Measurements from ENCODE around the gene SLC12A6.

DNA sequence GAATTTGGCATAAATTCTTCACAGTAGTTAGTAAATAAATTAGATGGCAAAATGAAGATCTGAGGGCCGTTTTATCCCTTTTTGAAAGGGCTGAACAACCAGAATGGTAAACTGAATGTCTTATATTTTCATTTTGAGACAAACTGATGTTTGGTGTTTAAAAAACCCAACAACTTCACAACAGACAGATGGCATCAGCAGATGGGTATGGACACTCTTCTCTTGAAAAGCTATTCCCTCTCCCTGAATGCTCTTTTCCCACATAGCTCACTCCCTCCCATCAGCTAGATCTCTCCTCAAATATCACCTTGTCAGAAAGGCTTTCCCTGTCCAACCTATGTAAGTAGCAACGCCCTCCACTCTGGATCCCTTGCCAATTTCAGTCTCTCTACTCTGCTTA, 79.4 kb downstream of the SLC12A6 start:
- TF ChIP-seq, protein P1, sequence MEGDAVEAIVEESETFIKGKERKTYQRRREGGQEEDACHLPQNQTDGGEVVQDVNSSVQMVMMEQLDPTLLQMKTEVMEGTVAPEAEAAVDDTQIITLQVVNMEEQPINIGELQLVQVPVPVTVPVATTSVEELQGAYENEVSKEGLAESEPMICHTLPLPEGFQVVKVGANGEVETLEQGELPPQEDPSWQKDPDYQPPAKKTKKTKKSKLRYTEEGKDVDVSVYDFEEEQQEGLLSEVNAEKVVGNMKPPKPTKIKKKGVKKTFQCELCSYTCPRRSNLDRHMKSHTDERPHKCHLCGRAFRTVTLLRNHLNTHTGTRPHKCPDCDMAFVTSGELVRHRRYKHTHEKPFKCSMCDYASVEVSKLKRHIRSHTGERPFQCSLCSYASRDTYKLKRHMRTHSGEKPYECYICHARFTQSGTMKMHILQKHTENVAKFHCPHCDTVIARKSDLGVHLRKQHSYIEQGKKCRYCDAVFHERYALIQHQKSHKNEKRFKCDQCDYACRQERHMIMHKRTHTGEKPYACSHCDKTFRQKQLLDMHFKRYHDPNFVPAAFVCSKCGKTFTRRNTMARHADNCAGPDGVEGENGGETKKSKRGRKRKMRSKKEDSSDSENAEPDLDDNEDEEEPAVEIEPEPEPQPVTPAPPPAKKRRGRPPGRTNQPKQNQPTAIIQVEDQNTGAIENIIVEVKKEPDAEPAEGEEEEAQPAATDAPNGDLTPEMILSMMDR (conservative IDR thresholded peaks at IDR 0.05; ENCODE audit: low read length): no peak
- no peak for TF ChIP-seq EZH2phosphoT487 (IDR thresholded peaks at IDR 0.05; ENCODE audit: borderline replicate concordance, low read depth, low read length)
